ENCODE data around the gene MANBA.

Gene MANBA

DNA sequence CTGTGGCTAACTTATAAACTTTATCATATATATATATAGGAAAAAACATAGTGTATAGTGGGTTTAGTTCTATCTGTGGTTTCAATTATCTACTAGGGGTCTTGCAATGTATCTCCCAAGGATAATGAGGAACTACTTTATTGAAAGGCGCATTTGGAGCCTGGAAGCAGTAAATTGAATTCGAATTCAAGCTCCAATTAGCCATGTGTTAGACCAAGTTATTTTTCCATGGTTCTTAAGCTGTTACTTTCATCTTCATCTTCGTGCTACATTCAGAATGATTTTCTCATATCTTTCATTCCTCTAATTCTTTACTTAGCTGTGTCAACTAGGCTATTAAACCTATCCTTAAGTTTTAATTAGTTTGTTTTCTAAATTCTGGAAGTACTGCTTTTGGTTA, 27.2 kb upstream of the MANBA start:
- DNase-seq (ENCODE audit: insufficient read length, low spot score) = no peak
- FAIRE-seq = no peak
- no peak for TF ChIP-seq SPI1 (IDR thresholded peaks at IDR 0.05; ENCODE audit: low read depth, low read length)
- no peak for TF ChIP-seq POLR2A (IDR thresholded peaks at IDR 0.05; ENCODE audit: low read depth, low read length)
- no peak for TF ChIP-seq POU2F2 (IDR thresholded peaks at IDR 0.05; ENCODE audit: low read depth, low read length)
- no peak for TF ChIP-seq PAX5 (IDR thresholded peaks at IDR 0.05; ENCODE audit: insufficient read depth, low read length, severe bottlenecking)

DNA sequence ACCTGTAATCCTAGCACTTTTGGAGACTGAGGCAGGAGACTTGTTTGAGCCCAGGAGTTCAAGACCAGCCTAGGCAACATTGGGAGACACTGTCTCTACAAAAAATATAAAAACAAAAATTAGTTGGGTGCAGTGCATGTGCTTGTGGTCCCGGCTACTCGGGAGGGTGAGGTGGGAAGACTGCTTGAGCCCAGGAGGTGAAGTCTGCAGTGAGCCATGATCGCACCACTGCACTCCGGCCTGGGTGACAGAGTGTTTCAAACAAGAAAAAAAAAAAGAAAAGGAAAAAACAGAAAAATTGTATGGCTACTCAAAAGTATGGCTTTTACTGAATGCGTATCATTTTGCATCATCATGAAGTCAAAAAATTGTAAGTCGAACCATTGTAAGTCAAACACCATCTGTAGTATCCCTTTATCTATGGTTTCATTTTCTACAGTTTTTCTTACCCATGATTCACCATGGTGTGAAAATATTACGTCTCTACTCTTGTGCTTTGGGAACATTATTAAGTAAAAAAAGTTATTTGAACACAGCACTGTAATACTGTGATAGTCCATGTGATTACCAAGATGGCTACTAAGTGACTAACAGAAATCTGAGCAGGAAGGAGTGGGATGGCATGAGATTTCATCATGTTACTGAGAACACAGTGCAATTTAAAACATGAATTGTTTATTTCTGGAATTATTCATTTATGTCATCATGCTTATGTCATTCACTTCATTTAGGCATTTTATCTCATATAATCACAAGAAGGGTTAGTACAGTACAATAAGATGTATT, 26.5 kb upstream of the MANBA start:
- no peak for TF ChIP-seq TAF1 (IDR thresholded peaks at IDR 0.05; ENCODE audit: low read depth, low read length)
- TF ChIP-seq POU2F2 (IDR thresholded peaks at IDR 0.05; ENCODE audit: low read depth, low read length) = no peak
- no peak for TF ChIP-seq SPI1 (IDR thresholded peaks at IDR 0.05; ENCODE audit: low read depth, low read length)
- no peak for TF ChIP-seq POLR2A (IDR thresholded peaks at IDR 0.05; ENCODE audit: low read depth, low read length)
- no peak for TF ChIP-seq POLR2AphosphoS5 (IDR thresholded peaks at IDR 0.05; ENCODE audit: low read depth, low read length)
- TF ChIP-seq PAX5 (IDR thresholded peaks at IDR 0.05; ENCODE audit: insufficient read depth, low read length, severe bottlenecking) = no peak
- FAIRE-seq = no peak
- no peak for DNase-seq (ENCODE audit: insufficient read length, low spot score)

DNA sequence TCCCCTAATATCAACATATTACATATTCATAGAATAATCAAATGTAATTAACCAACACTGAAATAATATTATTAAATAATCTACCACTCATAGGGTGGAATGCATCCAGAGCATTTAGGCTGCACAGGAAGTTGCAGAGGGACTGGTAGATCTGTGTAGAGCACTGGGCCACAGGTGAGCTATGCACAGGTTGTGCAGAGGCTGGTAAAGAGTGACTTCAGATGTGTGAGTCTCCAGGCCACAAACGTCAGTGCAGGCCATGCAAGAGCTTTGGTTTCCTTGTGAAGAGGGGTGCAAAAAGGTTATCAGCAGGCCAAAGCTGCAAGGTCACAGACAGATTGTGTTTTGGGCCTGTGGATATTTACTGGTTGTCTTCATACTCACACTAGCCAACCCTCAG, 25.5 kb upstream of the MANBA start:
- TF ChIP-seq POLR2AphosphoS5 (IDR thresholded peaks at IDR 0.05; ENCODE audit: low read depth, low read length) (no peak), POU2F2 (IDR thresholded peaks at IDR 0.05; ENCODE audit: low read depth, low read length) (no peak), POLR2A (IDR thresholded peaks at IDR 0.05; ENCODE audit: low read depth, low read length) (no peak), SPI1 (IDR thresholded peaks at IDR 0.05; ENCODE audit: low read depth, low read length) (no peak), TAF1 (IDR thresholded peaks at IDR 0.05; ENCODE audit: low read depth, low read length) (no peak), PAX5 (IDR thresholded peaks at IDR 0.05; ENCODE audit: insufficient read depth, low read length, severe bottlenecking) (no peak)
- FAIRE-seq = no peak
- no peak for DNase-seq (ENCODE audit: insufficient read length, low spot score)

DNA sequence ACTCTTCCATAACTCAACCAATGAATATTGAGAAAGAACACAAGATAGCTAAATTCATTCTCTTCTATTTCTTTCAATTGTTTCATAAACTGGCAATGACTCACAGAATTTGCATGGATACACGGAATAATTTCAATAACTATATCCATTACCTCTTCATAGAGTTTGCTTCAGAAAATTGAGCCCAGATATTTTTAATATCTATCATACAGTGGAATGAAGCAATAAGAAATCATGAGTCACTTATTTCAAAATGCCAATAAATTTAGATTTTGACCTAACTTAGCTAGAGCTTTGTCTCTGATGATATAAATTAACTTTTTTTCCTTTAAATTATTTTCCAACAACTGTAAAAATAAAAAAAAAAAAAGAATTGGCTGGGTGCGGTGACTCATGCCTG, 22.2 kb upstream of the MANBA start:
- TF ChIP-seq POU2F2 (IDR thresholded peaks at IDR 0.05; ENCODE audit: low read depth, low read length) (no peak), PAX5 (IDR thresholded peaks at IDR 0.05; ENCODE audit: insufficient read depth, low read length, severe bottlenecking) (no peak), SPI1 (IDR thresholded peaks at IDR 0.05; ENCODE audit: low read depth, low read length) (no peak), TAF1 (IDR thresholded peaks at IDR 0.05; ENCODE audit: low read depth, low read length) (no peak), POLR2A (IDR thresholded peaks at IDR 0.05; ENCODE audit: low read depth, low read length) (no peak), POLR2AphosphoS5 (IDR thresholded peaks at IDR 0.05; ENCODE audit: low read depth, low read length) (no peak)
- FAIRE-seq (no peak), DNase-seq (ENCODE audit: insufficient read length, low spot score) (no peak)

DNA sequence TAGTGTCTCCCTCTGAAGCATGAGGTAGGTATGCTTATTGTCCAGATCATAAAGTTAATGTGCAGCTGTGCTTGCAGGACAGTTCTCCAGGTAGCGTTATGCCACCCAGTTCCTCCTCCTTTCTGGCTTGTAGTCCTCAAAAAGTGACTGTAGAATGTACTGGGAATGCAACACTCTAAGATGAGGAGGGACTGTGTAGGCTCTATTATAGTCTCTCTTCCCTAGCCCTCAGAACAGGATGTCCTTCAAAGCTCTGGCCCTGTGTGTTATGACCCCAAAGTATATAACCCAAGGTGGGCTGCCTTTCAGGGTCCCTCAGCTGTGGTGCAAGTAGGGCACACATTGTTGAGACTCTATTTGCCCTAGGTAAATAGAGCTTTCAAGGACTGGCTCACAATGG, 20.8 kb upstream of the MANBA start:
- FAIRE-seq (no peak), DNase-seq (ENCODE audit: insufficient read length, low spot score) (no peak)
- no peak for TF ChIP-seq POLR2AphosphoS5 (IDR thresholded peaks at IDR 0.05; ENCODE audit: low read depth, low read length)
- TF ChIP-seq TAF1 (IDR thresholded peaks at IDR 0.05; ENCODE audit: low read depth, low read length) = no peak
- no peak for TF ChIP-seq SPI1 (IDR thresholded peaks at IDR 0.05; ENCODE audit: low read depth, low read length)
- no peak for TF ChIP-seq POU2F2 (IDR thresholded peaks at IDR 0.05; ENCODE audit: low read depth, low read length)
- TF ChIP-seq POLR2A (IDR thresholded peaks at IDR 0.05; ENCODE audit: low read depth, low read length) = no peak
- no peak for TF ChIP-seq PAX5 (IDR thresholded peaks at IDR 0.05; ENCODE audit: insufficient read depth, low read length, severe bottlenecking)

GRCh38 chr4:102780476-102781144, 19.8 kb upstream of the MANBA start:
- no peak for DNase-seq (ENCODE audit: insufficient read length, low spot score)
- TF ChIP-seq POLR2A (IDR thresholded peaks at IDR 0.05; ENCODE audit: low read depth, low read length) (no peak), SPI1 (IDR thresholded peaks at IDR 0.05; ENCODE audit: low read depth, low read length) (peak; percentile 68), TAF1 (IDR thresholded peaks at IDR 0.05; ENCODE audit: low read depth, low read length) (no peak)

GRCh38 chr4:102779204-102779603, 18.4 kb upstream of the MANBA start:
- DNase-seq (ENCODE audit: insufficient read length, low spot score) = no peak
- FAIRE-seq = no peak
- no peak for TF ChIP-seq POLR2A (IDR thresholded peaks at IDR 0.05; ENCODE audit: low read depth, low read length)
- TF ChIP-seq PAX5 (IDR thresholded peaks at IDR 0.05; ENCODE audit: insufficient read depth, low read length, severe bottlenecking) = no peak
- TF ChIP-seq TAF1 (IDR thresholded peaks at IDR 0.05; ENCODE audit: low read depth, low read length) = no peak

More at GRCh38 chr4:102780476-102781144, 19.8 kb upstream of the MANBA start:
- peak; percentile 66 for FAIRE-seq

DNA sequence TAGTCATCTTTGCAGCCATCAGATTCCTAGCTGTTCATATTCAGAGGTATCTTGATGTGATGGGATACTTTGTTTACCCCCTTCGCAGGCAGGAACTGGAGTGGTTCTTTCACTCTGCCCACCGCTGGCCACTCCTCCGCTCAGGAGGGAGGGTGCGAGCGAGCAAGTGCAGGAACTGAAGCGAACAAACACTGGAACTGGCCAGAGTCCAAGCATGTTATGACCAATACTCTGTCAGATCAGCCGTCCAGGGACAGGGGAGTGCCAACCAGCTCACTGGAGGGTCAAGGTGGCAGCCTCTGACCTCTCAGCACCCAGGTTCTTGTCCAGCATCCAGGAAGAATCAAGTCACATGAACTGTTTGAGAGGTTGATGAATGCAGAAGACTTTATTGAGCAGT, 18.0 kb upstream of the MANBA start:
- FAIRE-seq = peak; percentile 67
- no peak for DNase-seq (ENCODE audit: insufficient read length, low spot score)
- TF ChIP-seq POLR2A (IDR thresholded peaks at IDR 0.05; ENCODE audit: low read depth, low read length) = no peak
- no peak for TF ChIP-seq TAF1 (IDR thresholded peaks at IDR 0.05; ENCODE audit: low read depth, low read length)
- no peak for TF ChIP-seq POU2F2 (IDR thresholded peaks at IDR 0.05; ENCODE audit: low read depth, low read length)
- no peak for TF ChIP-seq PAX5 (IDR thresholded peaks at IDR 0.05; ENCODE audit: insufficient read depth, low read length, severe bottlenecking)
- TF ChIP-seq SPI1 (IDR thresholded peaks at IDR 0.05; ENCODE audit: low read depth, low read length) = no peak
- no peak for TF ChIP-seq POLR2AphosphoS5 (IDR thresholded peaks at IDR 0.05; ENCODE audit: low read depth, low read length)

GRCh38 chr4:102775805-102776204, 15.0 kb upstream of the MANBA start:
- DNase-seq (ENCODE audit: insufficient read length, low spot score) (no peak), FAIRE-seq (no peak)
- TF ChIP-seq TAF1 (IDR thresholded peaks at IDR 0.05; ENCODE audit: low read depth, low read length) (no peak), POU2F2 (IDR thresholded peaks at IDR 0.05; ENCODE audit: low read depth, low read length) (no peak), SPI1 (IDR thresholded peaks at IDR 0.05; ENCODE audit: low read depth, low read length) (no peak), POLR2A (IDR thresholded peaks at IDR 0.05; ENCODE audit: low read depth, low read length) (no peak), POLR2AphosphoS5 (IDR thresholded peaks at IDR 0.05; ENCODE audit: low read depth, low read length) (no peak)

DNA sequence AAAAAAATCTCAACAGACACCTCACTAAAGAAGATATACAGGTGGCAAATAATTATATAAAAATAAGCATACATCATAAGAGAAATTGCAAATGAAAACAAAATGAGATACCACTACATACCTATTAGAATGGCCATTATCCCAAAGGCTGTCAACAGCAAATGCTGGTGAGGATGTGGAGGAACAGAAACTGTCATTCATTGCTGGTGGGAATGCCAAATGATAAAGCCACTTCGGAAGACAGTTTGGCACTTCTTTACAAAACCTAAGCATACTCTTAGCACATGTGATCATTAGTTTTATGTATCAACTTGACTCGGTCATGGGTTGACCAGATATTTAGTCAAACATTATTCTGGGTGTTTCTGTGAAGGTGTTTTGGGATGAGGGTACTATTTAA, 13.5 kb upstream of the MANBA start:
- DNase-seq (ENCODE audit: insufficient read length, low spot score) = no peak
- FAIRE-seq = peak; percentile 33
- TF ChIP-seq PAX5 (IDR thresholded peaks at IDR 0.05; ENCODE audit: insufficient read depth, low read length, severe bottlenecking) = no peak
- TF ChIP-seq POU2F2 (IDR thresholded peaks at IDR 0.05; ENCODE audit: low read depth, low read length) = no peak
- no peak for TF ChIP-seq POLR2AphosphoS5 (IDR thresholded peaks at IDR 0.05; ENCODE audit: low read depth, low read length)
